Keratinocyte (primary cell): ENCODE results near the gene ZNF423. TPM values are rescaled to one million over a fixed set of nuclear protein-coding genes. Genes with fewer than 3 reads are reported as not detected.

Source experiments
- DNase-seq: peaks from one replicate; pipeline ENCODE4 v3.0.0-alpha.2; 2011; ENCODE audit warnings: low read depth, missing footprints, low spot score
- FAIRE-seq: peaks from 2 replicates; lab custom pipeline; 2011; peaks lifted over from hg19 to GRCh38; lab: Jason Lieb, UNC
- H2AFZ ChIP-seq: 2 replicates; pipeline ENCODE4 v1.6.0; 2012; ENCODE audit warnings: low read length, control low read depth, inconsistent platforms; ENCODE audit not compliant: control insufficient read depth
- H3K27ac ChIP-seq: 2 replicates; pipeline ENCODE4 v1.5.1; 2011; ENCODE audit warnings: low read length; ENCODE audit not compliant: control insufficient read depth, insufficient read depth
- H3K27me3 ChIP-seq: 3 replicates; pipeline ENCODE4 v1.6.0; 2011; ENCODE audit warnings: low read length; ENCODE audit not compliant: control insufficient read depth, insufficient read depth; ENCODE audit errors: extremely low read depth
- H3K36me3 ChIP-seq, 2 experiments: 2 replicates in 1 of 2; 3 replicates in 1 of 2; pipeline ENCODE4 v1.5.1; 2011; ENCODE audit warnings: low read length in 2 of 2, mild to moderate bottlenecking in 1 of 2; ENCODE audit not compliant: control insufficient read depth in 2 of 2, insufficient read depth in 2 of 2; ENCODE audit errors: extremely low read depth in 1 of 2
- H3K4me1 ChIP-seq: 3 replicates; pipeline ENCODE4 v1.5.1; 2011; ENCODE audit warnings: low read length; ENCODE audit not compliant: control insufficient read depth, insufficient read depth; ENCODE audit errors: extremely low read depth
- H3K4me2 ChIP-seq: 3 replicates; pipeline ENCODE4 v1.6.0; 2011; ENCODE audit warnings: low read depth, low read length; ENCODE audit not compliant: control insufficient read depth, insufficient read depth; ENCODE audit errors: extremely low read depth
- H3K4me3 ChIP-seq, 3 experiments: fragments of 200-600 bp in 1 of 3; sonication (generic) in 1 of 3; 2 replicates in 2 of 3; 3 replicates in 1 of 3; pipeline ENCODE4 v1.5.1; 2011 to 2016; ENCODE audit warnings: low read length in 3 of 3, mild to moderate bottlenecking in 3 of 3, control low read depth in 2 of 3, inconsistent platforms in 1 of 3, low read depth in 1 of 3, mixed read lengths in 1 of 3, mixed run types in 1 of 3, moderate library complexity in 1 of 3; ENCODE audit not compliant: control insufficient read depth in 2 of 3, insufficient read depth in 2 of 3; ENCODE audit errors: extremely low read depth in 1 of 3
- H3K79me2 ChIP-seq: 2 replicates; pipeline ENCODE4 v1.6.0; 2012; ENCODE audit warnings: low read length; ENCODE audit not compliant: control insufficient read depth, insufficient read depth
- H3K9ac ChIP-seq: 3 replicates; pipeline ENCODE4 v1.6.0; 2011; ENCODE audit warnings: low read length; ENCODE audit not compliant: control insufficient read depth, insufficient read depth; ENCODE audit errors: extremely low read depth
- H3K9me1 ChIP-seq: 3 replicates; pipeline ENCODE4 v1.6.0; 2011; ENCODE audit warnings: low read length; ENCODE audit not compliant: control insufficient read depth, insufficient read depth; ENCODE audit errors: extremely low read depth
- H3K9me3 ChIP-seq: 2 replicates; pipeline ENCODE4 v1.5.1; 2012; ENCODE audit warnings: low read depth, low read length; ENCODE audit not compliant: control insufficient read depth
- H4K20me1 ChIP-seq: 3 replicates; pipeline ENCODE4 v1.6.0; 2011; ENCODE audit warnings: low read length; ENCODE audit not compliant: control insufficient read depth, insufficient read depth; ENCODE audit errors: extremely low read depth
- CTCF ChIP-seq, 3 experiments: IDR thresholded peaks in 1 of 3; conservative IDR thresholded peaks in 1 of 3; optimal IDR thresholded peaks in 1 of 3; 2 replicates in 2 of 3; 3 replicates in 1 of 3; pipeline versions ENCODE3 to v1.5.1; 2011; ENCODE audit warnings: low read length in 3 of 3, mild to moderate bottlenecking in 3 of 3, moderate library complexity in 2 of 3, control low read depth in 1 of 3, inconsistent platforms in 1 of 3; ENCODE audit not compliant: insufficient read depth in 2 of 3; ENCODE audit errors: extremely low read depth in 1 of 3
- EZH2 ChIP-seq: IDR thresholded peaks from one replicate; pipeline ENCODE4 v1.6.1; 2012; ENCODE audit warnings: inconsistent platforms, mild to moderate bottlenecking, low read length, moderate library complexity
- dilution Hi-C: fragments of 300-500 bp; cut with MboI; formaldehyde crosslinking; loops from one replicate; pipeline ENCODE4 v1.7.0; 2020; ENCODE audit warnings: low sequenced_read_pairs; ENCODE audit not compliant: extremely low pct_ligation_motif_present
- polyA plus RNA-seq, 5 experiments: library from polyadenylated mRNA; depleted of rRNA in 3 of 5; stranded (reverse) in 3 of 5; stranded (forward) in 1 of 5; unstranded in 1 of 5; fragments of >200 nt; gene quantifications; 1 replicate in 1 of 5; 2 replicates in 3 of 5; 3 replicates in 1 of 5; pipeline versions ENCODE4 v1.2.1 to v1.2.3, GENCODE V29; 2011 to 2012; ENCODE audit warnings: missing spikeins in 2 of 5, low read depth in 1 of 5, low replicate concordance in 1 of 5

Gene ZNF423
- polyA plus RNA-seq, 1 donor (not counting 4 experiments of a cell fraction or from before 2014, with no cell fraction given): 0.05 TPM

- H3K4me2 ChIP-seq: no peak overlapping the region
- H2AFZ ChIP-seq: no peak overlapping the region
- dilution Hi-C loops: no loop called here
- peaks cover 2% of the 10 kb centered on the region for H3K9me3 ChIP-seq
- DNase-seq (no peak), FAIRE-seq (no peak)
- H4K20me1 ChIP-seq: no peaks in the 10 kb centered on the region
- H3K27me3 ChIP-seq: peaks cover 3% of the 10 kb centered on the region
- H3K4me3 ChIP-seq: no peak overlapping the region
- H3K9ac ChIP-seq: no peak overlapping the region
- no peaks in the 10 kb centered on the region for H3K9me1 ChIP-seq
- H3K27ac ChIP-seq: no peak overlapping the region
- H3K36me3 ChIP-seq: no peaks in the 10 kb centered on the region
- no peaks in the 10 kb centered on the region for H3K4me1 ChIP-seq
- TF ChIP-seq EZH2: no peak
- no peak for TF ChIP-seq CTCF (optimal IDR thresholded peaks at IDR 0.05 in 1 of 3, IDR thresholded peaks at IDR 0.05 in 1 of 3, conservative IDR thresholded peaks at IDR 0.05 in 1 of 3; ENCODE audit: extremely low read depth in 1 of 3, insufficient read depth in 2 of 3, low read length in 3 of 3)
- H3K79me2 ChIP-seq: no peaks in the 10 kb centered on the region
These were observed 215.3 kb downstream of the ZNF423 start for GRCh38 chr16:49640581-49640980.

DNA sequence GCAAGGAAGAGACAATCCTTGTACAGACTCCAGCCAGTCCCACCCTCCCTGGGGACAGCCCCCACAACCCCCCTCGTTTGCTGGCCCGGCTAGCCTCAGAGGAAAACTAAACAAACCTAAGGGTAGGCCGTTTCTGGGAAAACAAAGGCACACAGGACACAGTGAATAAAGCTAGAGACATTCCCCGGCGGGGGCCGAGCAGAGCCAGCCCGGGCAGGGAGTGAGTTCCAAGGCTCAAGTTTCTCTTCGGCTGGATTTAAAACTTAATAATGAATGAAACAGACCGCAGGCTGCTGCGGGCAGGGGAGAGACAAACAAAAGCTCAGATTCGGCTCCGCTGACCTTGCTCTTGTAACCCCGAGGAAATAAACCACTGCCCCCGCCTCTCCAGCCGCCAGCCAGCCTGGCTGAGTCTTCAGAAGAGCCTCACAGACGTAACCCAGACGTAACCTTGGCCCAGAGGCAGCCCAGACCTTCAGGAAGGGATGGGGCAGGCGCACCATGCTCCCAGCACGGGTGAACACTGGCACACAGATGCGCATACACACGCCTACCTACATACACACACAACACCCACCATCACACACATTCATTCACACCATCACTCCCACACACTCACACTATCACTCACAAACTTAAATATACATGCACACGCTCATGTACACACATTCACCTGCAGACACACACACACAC, 216.0 kb downstream of the ZNF423 start:
- FAIRE-seq (no peak), DNase-seq (no peak)
- H3K27me3 ChIP-seq: peaks cover 3% of the 10 kb centered on the region
- H3K9me3 ChIP-seq: peaks cover 2% of the 10 kb centered on the region
- no peak overlapping the region for H3K9ac ChIP-seq
- H2AFZ ChIP-seq: no peak overlapping the region
- dilution Hi-C loops: no loop called here
- H3K27ac ChIP-seq: no peak overlapping the region
- H4K20me1 ChIP-seq: no peaks in the 10 kb centered on the region
- no peak overlapping the region for H3K4me3 ChIP-seq
- no peaks in the 10 kb centered on the region for H3K4me1 ChIP-seq
- TF ChIP-seq EZH2: no peak
- no peak for TF ChIP-seq CTCF (optimal IDR thresholded peaks at IDR 0.05 in 1 of 3, IDR thresholded peaks at IDR 0.05 in 1 of 3, conservative IDR thresholded peaks at IDR 0.05 in 1 of 3; ENCODE audit: extremely low read depth in 1 of 3, insufficient read depth in 2 of 3, low read length in 3 of 3)
- H3K36me3 ChIP-seq: no peaks in the 10 kb centered on the region
- H3K79me2 ChIP-seq: no peaks in the 10 kb centered on the region
- no peaks in the 10 kb centered on the region for H3K9me1 ChIP-seq
- H3K4me2 ChIP-seq: no peak overlapping the region
